IMR-90 (cell line): ENCODE measurements around the gene NXF1.

ENCODE experiments used
- BHLHE40 ChIP-seq: fragments of 150-350 bp; IDR thresholded peaks from 2 replicates; pipeline ENCODE4 v1.6.1; 2016; ENCODE audit warnings: mild to moderate bottlenecking, low read depth, low read length
- CEBPB ChIP-seq: IDR thresholded peaks from 2 replicates; pipeline ENCODE4 v1.6.1; 2012; ENCODE audit warnings: low read depth, low read length, improper control_type of control experiment
- FOS ChIP-seq: fragments of 150-350 bp; IDR thresholded peaks from 2 replicates; pipeline ENCODE4 v1.6.1; 2016; ENCODE audit warnings: low read depth, low read length
- MAFK ChIP-seq: IDR thresholded peaks from 2 replicates; pipeline ENCODE4 v1.6.1; 2012; ENCODE audit warnings: low read depth, low read length, improper control_type of control experiment
- MXI1 ChIP-seq: IDR thresholded peaks from 2 replicates; pipeline ENCODE4 v1.6.1; 2012; ENCODE audit warnings: low read depth, mild to moderate bottlenecking, low read length, moderate library complexity, borderline replicate concordance
- POLR2A ChIP-seq: IDR thresholded peaks from 2 replicates; pipeline ENCODE4 v1.6.1; 2012; ENCODE audit warnings: mild to moderate bottlenecking, low read depth, low read length
- RAD21 ChIP-seq: IDR thresholded peaks from 2 replicates; pipeline ENCODE4 v1.6.1; 2012; ENCODE audit warnings: low read length, improper control_type of control experiment
- RCOR1 ChIP-seq: IDR thresholded peaks from 2 replicates; pipeline ENCODE4 v1.6.1; 2012; ENCODE audit warnings: mild to moderate bottlenecking, low read length, improper control_type of control experiment; ENCODE audit not compliant: insufficient replicate concordance
- SMC3 ChIP-seq: fragments of 150-350 bp; IDR thresholded peaks from 2 replicates; pipeline ENCODE4 v1.6.1; 2016; ENCODE audit warnings: low read depth, mild to moderate bottlenecking, antibody characterized with exemption, low read length, moderate library complexity
- TF ChIP-seq, protein P1 (sequence below): conservative IDR thresholded peaks from 2 replicates; pipeline ENCODE4 v1.5.1; 2012; ENCODE audit warnings: mild to moderate bottlenecking, low read depth, low read length, improper control_type of control experiment
- TF ChIP-seq, protein P2 (sequence below): fragments of 150-350 bp; IDR thresholded peaks from 2 replicates; pipeline ENCODE4 v1.6.1; 2016; ENCODE audit warnings: low read depth, mild to moderate bottlenecking, low read length, moderate library complexity, borderline replicate concordance

DNA sequence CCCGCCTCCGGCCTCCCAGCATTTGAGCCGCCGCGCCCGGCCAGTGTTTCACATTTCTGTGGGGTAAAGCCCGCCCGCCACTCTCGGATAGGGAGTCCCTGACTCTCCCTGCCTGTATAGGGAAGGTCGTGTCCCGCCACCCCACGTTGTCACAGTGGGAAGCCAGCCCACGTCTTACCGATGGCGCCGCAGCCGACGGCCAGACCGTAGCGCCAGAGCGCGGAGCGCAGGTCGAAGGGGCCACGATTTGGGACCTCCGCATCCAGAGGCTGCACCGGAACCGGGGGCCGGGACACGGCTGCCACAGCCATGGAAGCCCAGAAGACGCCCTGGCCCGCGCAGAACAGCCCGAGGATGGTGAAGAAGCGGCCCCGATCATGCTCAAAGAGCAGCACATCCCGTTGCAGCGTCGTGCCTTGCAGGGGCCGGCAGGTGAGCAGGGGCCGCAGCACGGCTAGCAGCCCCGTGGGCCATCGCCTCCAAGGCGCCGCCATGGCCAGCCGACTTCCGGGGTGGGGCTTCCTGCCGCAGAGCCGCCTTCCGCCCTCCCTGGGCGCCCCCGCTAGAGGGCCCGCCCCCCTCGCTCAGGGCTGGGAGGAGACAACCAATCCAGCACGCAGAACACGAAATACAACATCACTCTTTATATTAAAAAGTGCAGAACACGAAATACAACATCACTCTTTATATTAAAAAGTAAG lies 13.6 kb downstream of the NXF1 start, which contains the start of gene TMEM223:
- TF ChIP-seq CEBPB (no peak), POLR2A (peak; percentile 64), RAD21 (no peak), SMC3 (no peak), MXI1 (peak; percentile 81; the same call in 1 of the 2 replicates), MAFK (no peak), BHLHE40 (no peak), RCOR1 (no peak), FOS (no peak)
- TF ChIP-seq, protein P1, sequence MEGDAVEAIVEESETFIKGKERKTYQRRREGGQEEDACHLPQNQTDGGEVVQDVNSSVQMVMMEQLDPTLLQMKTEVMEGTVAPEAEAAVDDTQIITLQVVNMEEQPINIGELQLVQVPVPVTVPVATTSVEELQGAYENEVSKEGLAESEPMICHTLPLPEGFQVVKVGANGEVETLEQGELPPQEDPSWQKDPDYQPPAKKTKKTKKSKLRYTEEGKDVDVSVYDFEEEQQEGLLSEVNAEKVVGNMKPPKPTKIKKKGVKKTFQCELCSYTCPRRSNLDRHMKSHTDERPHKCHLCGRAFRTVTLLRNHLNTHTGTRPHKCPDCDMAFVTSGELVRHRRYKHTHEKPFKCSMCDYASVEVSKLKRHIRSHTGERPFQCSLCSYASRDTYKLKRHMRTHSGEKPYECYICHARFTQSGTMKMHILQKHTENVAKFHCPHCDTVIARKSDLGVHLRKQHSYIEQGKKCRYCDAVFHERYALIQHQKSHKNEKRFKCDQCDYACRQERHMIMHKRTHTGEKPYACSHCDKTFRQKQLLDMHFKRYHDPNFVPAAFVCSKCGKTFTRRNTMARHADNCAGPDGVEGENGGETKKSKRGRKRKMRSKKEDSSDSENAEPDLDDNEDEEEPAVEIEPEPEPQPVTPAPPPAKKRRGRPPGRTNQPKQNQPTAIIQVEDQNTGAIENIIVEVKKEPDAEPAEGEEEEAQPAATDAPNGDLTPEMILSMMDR, result 0 out of 2 replicates have a peak, but pooled peaks have one; percentile 10
- TF ChIP-seq, protein P2, sequence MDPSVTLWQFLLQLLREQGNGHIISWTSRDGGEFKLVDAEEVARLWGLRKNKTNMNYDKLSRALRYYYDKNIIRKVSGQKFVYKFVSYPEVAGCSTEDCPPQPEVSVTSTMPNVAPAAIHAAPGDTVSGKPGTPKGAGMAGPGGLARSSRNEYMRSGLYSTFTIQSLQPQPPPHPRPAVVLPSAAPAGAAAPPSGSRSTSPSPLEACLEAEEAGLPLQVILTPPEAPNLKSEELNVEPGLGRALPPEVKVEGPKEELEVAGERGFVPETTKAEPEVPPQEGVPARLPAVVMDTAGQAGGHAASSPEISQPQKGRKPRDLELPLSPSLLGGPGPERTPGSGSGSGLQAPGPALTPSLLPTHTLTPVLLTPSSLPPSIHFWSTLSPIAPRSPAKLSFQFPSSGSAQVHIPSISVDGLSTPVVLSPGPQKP, result no peak
